Measurements from ENCODE around the gene INIP.

INIP gene

DNA sequence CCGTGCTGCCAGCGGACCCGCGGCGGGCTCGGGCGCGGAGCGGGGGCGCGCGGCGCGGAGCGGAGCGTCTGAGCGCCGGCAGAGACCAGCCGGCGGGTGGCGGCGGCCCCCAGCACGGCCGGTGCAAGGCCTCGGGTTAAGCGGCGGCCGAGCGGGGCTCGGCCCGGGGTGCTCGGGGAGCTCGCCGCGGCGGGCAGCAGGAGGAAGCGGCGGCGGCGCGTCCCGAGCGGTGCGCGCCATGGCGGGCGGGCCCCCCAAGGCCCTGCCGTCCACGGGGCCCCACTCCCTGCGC is 32.8 kb upstream of the INIP start:
- no peak for DNase-seq (ENCODE audit: low read depth)
- TF ChIP-seq MAX (IDR thresholded peaks at IDR 0.05; ENCODE audit: low read depth, low read length) (no peak), MYC (IDR thresholded peaks at IDR 0.05; ENCODE audit: low read depth, low read length) (no peak), POLR2A (IDR thresholded peaks at IDR 0.05; ENCODE audit: extremely low read depth, insufficient read length) (no peak)
- TF ChIP-seq, protein P1, sequence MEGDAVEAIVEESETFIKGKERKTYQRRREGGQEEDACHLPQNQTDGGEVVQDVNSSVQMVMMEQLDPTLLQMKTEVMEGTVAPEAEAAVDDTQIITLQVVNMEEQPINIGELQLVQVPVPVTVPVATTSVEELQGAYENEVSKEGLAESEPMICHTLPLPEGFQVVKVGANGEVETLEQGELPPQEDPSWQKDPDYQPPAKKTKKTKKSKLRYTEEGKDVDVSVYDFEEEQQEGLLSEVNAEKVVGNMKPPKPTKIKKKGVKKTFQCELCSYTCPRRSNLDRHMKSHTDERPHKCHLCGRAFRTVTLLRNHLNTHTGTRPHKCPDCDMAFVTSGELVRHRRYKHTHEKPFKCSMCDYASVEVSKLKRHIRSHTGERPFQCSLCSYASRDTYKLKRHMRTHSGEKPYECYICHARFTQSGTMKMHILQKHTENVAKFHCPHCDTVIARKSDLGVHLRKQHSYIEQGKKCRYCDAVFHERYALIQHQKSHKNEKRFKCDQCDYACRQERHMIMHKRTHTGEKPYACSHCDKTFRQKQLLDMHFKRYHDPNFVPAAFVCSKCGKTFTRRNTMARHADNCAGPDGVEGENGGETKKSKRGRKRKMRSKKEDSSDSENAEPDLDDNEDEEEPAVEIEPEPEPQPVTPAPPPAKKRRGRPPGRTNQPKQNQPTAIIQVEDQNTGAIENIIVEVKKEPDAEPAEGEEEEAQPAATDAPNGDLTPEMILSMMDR (IDR thresholded peaks at IDR 0.05; ENCODE audit: low read depth, low read length) = no peak
- peak overlapping the region; percentile 57 for H3K4me3 ChIP-seq (ENCODE audit: low read depth, low read length)

- DNase-seq (ENCODE audit: low read depth) = peak; percentile 93
- H3K4me3 ChIP-seq (ENCODE audit: low read depth, low read length) = peak within 1 kb of the TSS; percentile 78
- TF ChIP-seq, protein P1 (IDR thresholded peaks at IDR 0.05; ENCODE audit: low read depth, low read length) = no peak
- TF ChIP-seq MAX (IDR thresholded peaks at IDR 0.05; ENCODE audit: low read depth, low read length) (peak; percentile 79), MYC (IDR thresholded peaks at IDR 0.05; ENCODE audit: low read depth, low read length) (peak; percentile 80), POLR2A (IDR thresholded peaks at IDR 0.05; ENCODE audit: extremely low read depth, insufficient read length) (peak; percentile 90)
These were observed 32.3 kb upstream of the INIP start, which contains the start of gene SNX30 for GRCh38 chr9:112750016-112750763. TSS of gene SNX30 (plus strand) at chr9:112750760. CDS start at chr9:112751002, 242 bp downstream.

GRCh38 chr9:112747094-112747493 is 29.2 kb upstream of the INIP start:
- DNase-seq (ENCODE audit: low read depth) = no peak
- no peak overlapping the region for H3K4me3 ChIP-seq (ENCODE audit: low read depth, low read length)
- no peak for TF ChIP-seq POLR2A (IDR thresholded peaks at IDR 0.05; ENCODE audit: extremely low read depth, insufficient read length)
- TF ChIP-seq, protein P1 (IDR thresholded peaks at IDR 0.05; ENCODE audit: low read depth, low read length) = no peak
- no peak for TF ChIP-seq MYC (IDR thresholded peaks at IDR 0.05; ENCODE audit: low read depth, low read length)
- no peak for TF ChIP-seq MAX (IDR thresholded peaks at IDR 0.05; ENCODE audit: low read depth, low read length)

DNA sequence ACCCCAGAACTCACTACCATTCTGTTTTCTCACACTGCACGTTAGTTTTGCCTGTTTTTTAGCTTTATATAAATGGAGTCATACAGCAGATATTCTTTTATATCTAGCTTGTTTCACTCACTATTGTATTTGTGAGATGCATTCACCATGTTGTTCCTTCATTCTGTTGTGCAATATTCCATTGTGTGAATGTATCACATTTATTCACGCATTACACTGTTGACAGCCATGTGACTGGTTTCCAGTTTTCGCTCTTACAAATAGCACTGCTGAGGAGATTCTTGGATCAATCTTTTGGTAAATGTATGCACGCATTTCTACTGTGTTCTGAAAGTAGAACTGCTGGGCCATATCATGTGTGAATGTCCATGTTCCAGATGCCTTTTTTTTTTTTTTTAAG is 26.3 kb upstream of the INIP start:
- no peak for DNase-seq (ENCODE audit: low read depth)
- H3K4me3 ChIP-seq (ENCODE audit: low read depth, low read length) = no peak overlapping the region
- no peak for TF ChIP-seq MAX (IDR thresholded peaks at IDR 0.05; ENCODE audit: low read depth, low read length)
- TF ChIP-seq, protein P1 (IDR thresholded peaks at IDR 0.05; ENCODE audit: low read depth, low read length) = no peak
- no peak for TF ChIP-seq MYC (IDR thresholded peaks at IDR 0.05; ENCODE audit: low read depth, low read length)
- TF ChIP-seq POLR2A (IDR thresholded peaks at IDR 0.05; ENCODE audit: extremely low read depth, insufficient read length) = no peak

- TF ChIP-seq, protein P1 (IDR thresholded peaks at IDR 0.05; ENCODE audit: low read depth, low read length) = no peak
- TF ChIP-seq POLR2A (IDR thresholded peaks at IDR 0.05; ENCODE audit: extremely low read depth, insufficient read length) = no peak
- no peak for TF ChIP-seq MAX (IDR thresholded peaks at IDR 0.05; ENCODE audit: low read depth, low read length)
- no peak for TF ChIP-seq MYC (IDR thresholded peaks at IDR 0.05; ENCODE audit: low read depth, low read length)
- no peak for DNase-seq (ENCODE audit: low read depth)
- H3K4me3 ChIP-seq (ENCODE audit: low read depth, low read length) = no peak overlapping the region
These were observed 25.4 kb upstream of the INIP start for GRCh38 chr9:112743216-112743836.
